GM12801 (cell line): ENCODE data around the gene JUP.

Source experiments
- CTCF ChIP-seq: IDR thresholded peaks from one replicate; pipeline ENCODE4 v1.5.1; 2011; ENCODE audit warnings: control low read depth; ENCODE audit not compliant: insufficient read length; ENCODE audit errors: extremely low read depth

Gene JUP

GRCh38 chr17:41711669-41712400 lies 74.7 kb downstream of the JUP start, which contains the start of gene GAST:
TSS of gene GAST (plus strand) at chr17:41712331. CDS start at chr17:41715437, 3,106 bp downstream.
- no peak for TF ChIP-seq CTCF

- TF ChIP-seq CTCF, result no peak
These were observed 75.9 kb downstream of the JUP start for GRCh38 chr17:41710472-41711090.

- TF ChIP-seq CTCF, result no peak
These were observed 78.5 kb downstream of the JUP start for GRCh38 chr17:41707803-41708669.

- no peak for TF ChIP-seq CTCF
These were observed 81.1 kb downstream of the JUP start for GRCh38 chr17:41705271-41705991.
